NCI-H2227 (cell line): Measurements from ENCODE around the gene SHISAL2A.
A peak's percentile ranks its signal among the peaks of the same experiment; 100 is the strongest.

Experiments used
- DNase-seq: peaks from one replicate; lab custom pipeline; 2025; ENCODE audit not compliant: unreplicated experiment; lab: John Stamatoyannopoulos, UW

The SHISAL2A gene

GRCh38 chr1:52658795-52659194, 25.8 kb downstream of the SHISAL2A start:
- no peak for DNase-seq

- no peak for DNase-seq
Measured at GRCh38 chr1:52659356-52659755, 26.4 kb downstream of the SHISAL2A start.

GRCh38 chr1:52659851-52660596, 27.1 kb downstream of the SHISAL2A start:
- peak; percentile 96 for DNase-seq

- DNase-seq = no peak
Measured at GRCh38 chr1:52660807-52661206, 27.8 kb downstream of the SHISAL2A start.

GRCh38 chr1:52662645-52663313, 29.8 kb downstream of the SHISAL2A start:
- peak; percentile 90 for DNase-seq

- DNase-seq = no peak
Measured at GRCh38 chr1:52663716-52664115, 30.7 kb downstream of the SHISAL2A start.

GRCh38 chr1:52665006-52665941, 32.3 kb downstream of the SHISAL2A start:
- DNase-seq = no peak

GRCh38 chr1:52667290-52667689, 34.3 kb downstream of the SHISAL2A start:
- no peak for DNase-seq

GRCh38 chr1:52667984-52668383, 35.0 kb downstream of the SHISAL2A start:
- DNase-seq = no peak

- no peak for DNase-seq
Measured at GRCh38 chr1:52668711-52669110, 35.7 kb downstream of the SHISAL2A start.

- DNase-seq = no peak
Measured at GRCh38 chr1:52669696-52670095, 36.7 kb downstream of the SHISAL2A start.

GRCh38 chr1:52670604-52671003, 37.6 kb downstream of the SHISAL2A start:
- no peak for DNase-seq

GRCh38 chr1:52672946-52673345, 40.0 kb downstream of the SHISAL2A start:
- DNase-seq = no peak

- DNase-seq = no peak
Measured at GRCh38 chr1:52673513-52673912, 40.5 kb downstream of the SHISAL2A start.

- DNase-seq = no peak
Measured at GRCh38 chr1:52674497-52675384, 41.8 kb downstream of the SHISAL2A start.

GRCh38 chr1:52676249-52676903, 43.4 kb downstream of the SHISAL2A start:
- DNase-seq = no peak

- no peak for DNase-seq
Measured at GRCh38 chr1:52677076-52677806, 44.3 kb downstream of the SHISAL2A start.

- DNase-seq = no peak
Measured at GRCh38 chr1:52679048-52679447, 46.1 kb downstream of the SHISAL2A start.

- DNase-seq = no peak
Measured at GRCh38 chr1:52679498-52679897, 46.5 kb downstream of the SHISAL2A start.
